HCT116 (cell line): ENCODE results near the gene CACNG3. TPM values are rescaled to one million over a fixed set of nuclear protein-coding genes. Genes with fewer than 3 reads are reported as not detected.

Experiments
- ATAC-seq: fragments of 200-7000 bp; cut with Tn5 transposase; 2 replicates; pipeline ENCODE4 v1.9.1; 2020; ENCODE audit warnings: mild to moderate bottlenecking, moderate library complexity
- BruUV-seq: library from RNA; stranded (reverse); fragments of 400-500 nt; replicated peaks from 2 replicates; lab custom pipeline; 2021; lab: Mats Ljungman, UMichigan
- CTCF ChIA-PET: fragments of 300-600 bp; sonication (Branson Sonifier 250); formaldehyde crosslinking; loops from one replicate; lab custom pipeline; 2021; ENCODE audit warnings: antibody characterized with exemption; lab: Charles Lee
- POLR2A ChIA-PET: fragments of 300-600, 350-600 bp; sonication (Branson Sonifier 250); formaldehyde crosslinking; loops from one replicate; lab custom pipeline; 2021; ENCODE audit warnings: antibody characterized with exemption; lab: Charles Lee
- RAD21 ChIA-PET, 2 experiments: fragments of 300-600 bp; sonication (Branson Sonifier 250); formaldehyde crosslinking; loops; one replicate each; lab custom pipeline; 2023; ENCODE audit warnings: low total read pairs in 2 of 2; ENCODE audit not compliant: uncharacterized antibody in 2 of 2, unreplicated experiment in 2 of 2, low non-redundant PET in 1 of 2; lab: Charles Lee
- DNase-seq: peaks from one replicate; pipeline ENCODE4 v3.0.0-alpha.2; 2010; ENCODE audit warnings: low read depth, low spot score
- H2AFZ ChIP-seq: fragments of 200-600 bp; shearing (Covaris generic), sonication (generic); 2 replicates; pipeline ENCODE4 v1.6.1; 2017; ENCODE audit warnings: low read depth, mixed run types, mixed read lengths, antibody characterized with exemption, low read length; ENCODE audit not compliant: poor library complexity, severe bottlenecking
- H3K27ac ChIP-seq: 2 replicates; pipeline ENCODE4 v1.5.1; 2012; ENCODE audit warnings: low read depth, low read length
- H3K27me3 ChIP-seq: fragments of 200-600 bp; sonication (generic); 2 replicates; pipeline ENCODE4 v1.6.1; 2016; ENCODE audit warnings: mixed run types, low read length, mixed read lengths; ENCODE audit not compliant: insufficient read depth
- H3K36me3 ChIP-seq, 2 experiments: fragments of 200-500 bp in 1 of 2; fragments of 200-600 bp in 1 of 2; sonication (Bioruptor generic) in 1 of 2; sonication (generic) in 1 of 2; 2 replicates each; pipeline versions ENCODE4 v1.5.1 to v1.6.1; 2014 to 2016; ENCODE audit warnings: low read length in 2 of 2, inconsistent platforms in 1 of 2, mixed read lengths in 1 of 2, mixed run types in 1 of 2; ENCODE audit not compliant: insufficient read depth in 2 of 2, control insufficient read depth in 1 of 2
- H3K4me1 ChIP-seq, 2 experiments: fragments of 200-600 bp in 1 of 2; sonication (generic) in 1 of 2; 2 replicates each; pipeline versions ENCODE4 v1.5.1 to v1.6.1; 2012 to 2017; ENCODE audit warnings: low read length in 2 of 2, inconsistent platforms in 1 of 2, mild to moderate bottlenecking in 1 of 2, mixed read lengths in 1 of 2, mixed run types in 1 of 2, moderate library complexity in 1 of 2; ENCODE audit not compliant: insufficient read depth in 2 of 2, control insufficient read depth in 1 of 2
- H3K4me2 ChIP-seq: fragments of 200-600 bp; sonication (generic); 2 replicates; pipeline ENCODE4 v1.6.1; 2017; ENCODE audit warnings: mixed run types, low read length, mixed read lengths
- H3K4me3 ChIP-seq, 2 experiments: fragments of 200-600 bp in 1 of 2; sonication (generic) in 1 of 2; replicated peaks in 1 of 2; 2 replicates each; pipeline ENCODE4 v1.5.1; 2011 to 2016; ENCODE audit warnings: low read length in 2 of 2, control low read depth in 1 of 2, low read depth in 1 of 2, mild to moderate bottlenecking in 1 of 2, mixed read lengths in 1 of 2, mixed run types in 1 of 2
- H3K79me2 ChIP-seq: fragments of 200-600 bp; sonication (generic); 2 replicates; pipeline ENCODE4 v1.6.1; 2017; ENCODE audit warnings: mild to moderate bottlenecking, mixed run types, low read length, moderate library complexity, mixed read lengths; ENCODE audit not compliant: insufficient read depth
- H3K9ac ChIP-seq: fragments of 200-600 bp; sonication (generic); 2 replicates; pipeline ENCODE4 v1.6.1; 2016; ENCODE audit warnings: low read length, mixed read lengths
- H3K9me2 ChIP-seq: fragments of 200-600 bp; sonication (generic), shearing (Covaris generic); 2 replicates; pipeline ENCODE4 v1.6.1; 2017; ENCODE audit warnings: mixed run types, mild to moderate bottlenecking, moderate library complexity; ENCODE audit not compliant: insufficient read depth
- H3K9me3 ChIP-seq, 2 experiments: fragments of 200-500 bp in 1 of 2; fragments of 200-600 bp in 1 of 2; sonication (Bioruptor generic) in 1 of 2; sonication (generic) in 1 of 2; 2 replicates each; pipeline ENCODE4 v1.6.1; 2014 to 2017; ENCODE audit warnings: low read length in 2 of 2, mixed read lengths in 2 of 2, inconsistent platforms in 1 of 2, low read depth in 1 of 2, mild to moderate bottlenecking in 1 of 2, mixed run types in 1 of 2, moderate library complexity in 1 of 2; ENCODE audit not compliant: control insufficient read depth in 1 of 2, insufficient read depth in 1 of 2
- H4K20me1 ChIP-seq: fragments of 200-600 bp; sonication (generic), shearing (Covaris generic); 2 replicates; pipeline ENCODE4 v1.6.1; 2017; ENCODE audit warnings: mixed run types, mild to moderate bottlenecking, moderate library complexity; ENCODE audit not compliant: insufficient read depth
- ATF3 ChIP-seq: IDR thresholded peaks from 2 replicates; pipeline ENCODE4 v1.6.1; 2012
- CEBPB ChIP-seq: IDR thresholded peaks from 2 replicates; pipeline ENCODE4 v1.6.1; 2012; ENCODE audit warnings: low read depth
- EGR1 ChIP-seq: IDR thresholded peaks from 2 replicates; pipeline ENCODE4 v1.6.1; 2012; ENCODE audit warnings: low read depth
- ELF1 ChIP-seq: IDR thresholded peaks from 2 replicates; pipeline ENCODE4 v1.6.1; 2012; ENCODE audit warnings: low read depth, borderline replicate concordance
- EZH2 ChIP-seq: fragments of 200-600 bp; sonication (generic); IDR thresholded peaks from 2 replicates; pipeline ENCODE4 v1.6.1; 2017; ENCODE audit warnings: antibody characterized with exemption, mixed run types
- EZH2phosphoT487 ChIP-seq: fragments of 200-600 bp; IDR thresholded peaks from 2 replicates; pipeline ENCODE4 v1.6.1; 2018; ENCODE audit warnings: antibody characterized with exemption, borderline replicate concordance
- FOSL1 ChIP-seq: IDR thresholded peaks from 2 replicates; pipeline ENCODE4 v1.6.1; 2012; ENCODE audit warnings: low read depth
- JUND ChIP-seq: IDR thresholded peaks from 2 replicates; pipeline ENCODE4 v1.6.1; 2012
- MAX ChIP-seq: IDR thresholded peaks from 2 replicates; pipeline ENCODE4 v1.6.1; 2012
- POLR2A ChIP-seq: IDR thresholded peaks from 2 replicates; pipeline ENCODE4 v1.7.0; 2011; ENCODE audit warnings: borderline replicate concordance; ENCODE audit not compliant: insufficient read depth, insufficient read length; ENCODE audit errors: extremely low read depth
- POLR2AphosphoS5 ChIP-seq: IDR thresholded peaks from 2 replicates; pipeline ENCODE4 v1.6.1; 2011; ENCODE audit warnings: mild to moderate bottlenecking, low read depth, low read length, moderate library complexity
- RAD21 ChIP-seq: IDR thresholded peaks from 2 replicates; pipeline ENCODE4 v1.6.1; 2012; ENCODE audit warnings: low read depth, mild to moderate bottlenecking
- SIN3A ChIP-seq: IDR thresholded peaks from 2 replicates; pipeline ENCODE4 v1.6.1; 2012; ENCODE audit warnings: low read depth
- SP1 ChIP-seq: IDR thresholded peaks from 2 replicates; pipeline ENCODE4 v1.6.1; 2012; ENCODE audit warnings: low read depth
- SRF ChIP-seq: IDR thresholded peaks from 2 replicates; pipeline ENCODE4 v1.6.1; 2012; ENCODE audit warnings: low read depth
- YY1 ChIP-seq: IDR thresholded peaks from 2 replicates; pipeline ENCODE4 v1.6.1; 2011; ENCODE audit warnings: low read length, low read depth, moderate library complexity, mild to moderate bottlenecking; ENCODE audit not compliant: insufficient replicate concordance; ENCODE audit errors: extremely low read depth
- ZFX ChIP-seq: fragments of 450-650 bp; IDR thresholded peaks from 2 replicates; pipeline ENCODE4 v1.6.1; 2017
- intact Hi-C: fragments of 100-400 bp; cut with micrococcal nuclease; formaldehyde crosslinking; loops from 2 replicates; pipeline ENCODE4 v1.10.0; 2022
- total RNA-seq: library from RNA; stranded (reverse); gene quantifications from one replicate; pipeline ENCODE4 v1.2.1, GENCODE V29; 2021; ENCODE audit not compliant: unreplicated experiment
- TF ChIP-seq, protein P1 (sequence below): IDR thresholded peaks from 2 replicates; pipeline ENCODE4 v1.6.1; 2012; ENCODE audit warnings: low read depth
- TF ChIP-seq, protein P2 (sequence below), 3 experiments: fragments of 200-600 bp in 1 of 3; sonication (generic) in 1 of 3; IDR thresholded peaks in 2 of 3; conservative IDR thresholded peaks in 1 of 3; 2 replicates each; pipeline ENCODE4 v1.5.1; 2012 to 2017; ENCODE audit warnings: low read depth in 2 of 3, low read length in 2 of 3, antibody characterized with exemption in 1 of 3, borderline replicate concordance in 1 of 3, control low read depth in 1 of 3, mild to moderate bottlenecking in 1 of 3, mixed read lengths in 1 of 3, mixed run types in 1 of 3, moderate library complexity in 1 of 3; ENCODE audit not compliant: insufficient read depth in 1 of 3

Gene CACNG3
- total RNA-seq, 1 experiment from 2014 or later = not detected

DNA sequence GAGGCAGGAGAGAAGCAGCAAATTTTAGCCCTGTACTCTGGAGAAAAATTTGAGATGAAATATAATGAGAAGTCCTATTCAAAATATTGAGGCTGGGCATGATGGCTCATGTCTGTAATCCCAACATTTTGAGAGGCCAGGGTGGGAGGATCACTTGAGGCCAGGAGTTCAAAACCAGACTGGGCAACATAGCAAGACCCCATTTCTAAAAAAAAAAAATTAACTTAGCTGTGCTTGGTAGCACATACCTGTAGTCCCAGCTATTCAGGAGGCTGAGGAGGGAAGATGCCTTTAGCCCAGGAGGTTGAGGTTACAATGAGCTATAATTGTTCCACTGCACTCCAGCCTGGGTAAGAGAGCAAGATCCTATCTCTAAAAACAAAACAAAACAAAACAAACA lies 103.4 kb downstream of the CACNG3 start:
- BruUV-seq = no TSS peak
- Histone ChIP-seq H3K9me2 (no peaks in the 10 kb centered on the region), H3K79me2 (no peaks in the 10 kb centered on the region), H2AFZ (no peak overlapping the region), H3K4me1 (no peaks in the 10 kb centered on the region), H3K9me3 (no peaks in the 10 kb centered on the region), H3K36me3 (no peaks in the 10 kb centered on the region), H3K9ac (no peak overlapping the region), H3K4me2 (no peak overlapping the region), H4K20me1 (no peaks in the 10 kb centered on the region), H3K27me3 (peaks cover 30% of the 10 kb centered on the region), H3K27ac (no peak overlapping the region), H3K4me3 (no peak overlapping the region)
- intact Hi-C loops = no loop called here
- ChIA-PET CTCF (no interaction called here), RAD21 (no interaction called here), POLR2A (no interaction called here)
- DNase-seq = no peak
- TF ChIP-seq SRF = no peak
- TF ChIP-seq, protein P1, sequence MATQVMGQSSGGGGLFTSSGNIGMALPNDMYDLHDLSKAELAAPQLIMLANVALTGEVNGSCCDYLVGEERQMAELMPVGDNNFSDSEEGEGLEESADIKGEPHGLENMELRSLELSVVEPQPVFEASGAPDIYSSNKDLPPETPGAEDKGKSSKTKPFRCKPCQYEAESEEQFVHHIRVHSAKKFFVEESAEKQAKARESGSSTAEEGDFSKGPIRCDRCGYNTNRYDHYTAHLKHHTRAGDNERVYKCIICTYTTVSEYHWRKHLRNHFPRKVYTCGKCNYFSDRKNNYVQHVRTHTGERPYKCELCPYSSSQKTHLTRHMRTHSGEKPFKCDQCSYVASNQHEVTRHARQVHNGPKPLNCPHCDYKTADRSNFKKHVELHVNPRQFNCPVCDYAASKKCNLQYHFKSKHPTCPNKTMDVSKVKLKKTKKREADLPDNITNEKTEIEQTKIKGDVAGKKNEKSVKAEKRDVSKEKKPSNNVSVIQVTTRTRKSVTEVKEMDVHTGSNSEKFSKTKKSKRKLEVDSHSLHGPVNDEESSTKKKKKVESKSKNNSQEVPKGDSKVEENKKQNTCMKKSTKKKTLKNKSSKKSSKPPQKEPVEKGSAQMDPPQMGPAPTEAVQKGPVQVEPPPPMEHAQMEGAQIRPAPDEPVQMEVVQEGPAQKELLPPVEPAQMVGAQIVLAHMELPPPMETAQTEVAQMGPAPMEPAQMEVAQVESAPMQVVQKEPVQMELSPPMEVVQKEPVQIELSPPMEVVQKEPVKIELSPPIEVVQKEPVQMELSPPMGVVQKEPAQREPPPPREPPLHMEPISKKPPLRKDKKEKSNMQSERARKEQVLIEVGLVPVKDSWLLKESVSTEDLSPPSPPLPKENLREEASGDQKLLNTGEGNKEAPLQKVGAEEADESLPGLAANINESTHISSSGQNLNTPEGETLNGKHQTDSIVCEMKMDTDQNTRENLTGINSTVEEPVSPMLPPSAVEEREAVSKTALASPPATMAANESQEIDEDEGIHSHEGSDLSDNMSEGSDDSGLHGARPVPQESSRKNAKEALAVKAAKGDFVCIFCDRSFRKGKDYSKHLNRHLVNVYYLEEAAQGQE = no peak
- TF ChIP-seq ELF1 = no peak
- TF ChIP-seq POLR2A = no peak
- no peak for TF ChIP-seq JUND
- TF ChIP-seq EGR1 = no peak
- TF ChIP-seq SP1 = no peak
- no peak for TF ChIP-seq FOSL1
- no peak for TF ChIP-seq SIN3A
- no peak for TF ChIP-seq YY1
- TF ChIP-seq RAD21 = no peak
- TF ChIP-seq EZH2phosphoT487 = no peak
- no peak for TF ChIP-seq MAX
- no peak for TF ChIP-seq POLR2AphosphoS5
- no peak for TF ChIP-seq EZH2
- no peak for TF ChIP-seq ATF3
- TF ChIP-seq CEBPB = no peak
- TF ChIP-seq, protein P2, sequence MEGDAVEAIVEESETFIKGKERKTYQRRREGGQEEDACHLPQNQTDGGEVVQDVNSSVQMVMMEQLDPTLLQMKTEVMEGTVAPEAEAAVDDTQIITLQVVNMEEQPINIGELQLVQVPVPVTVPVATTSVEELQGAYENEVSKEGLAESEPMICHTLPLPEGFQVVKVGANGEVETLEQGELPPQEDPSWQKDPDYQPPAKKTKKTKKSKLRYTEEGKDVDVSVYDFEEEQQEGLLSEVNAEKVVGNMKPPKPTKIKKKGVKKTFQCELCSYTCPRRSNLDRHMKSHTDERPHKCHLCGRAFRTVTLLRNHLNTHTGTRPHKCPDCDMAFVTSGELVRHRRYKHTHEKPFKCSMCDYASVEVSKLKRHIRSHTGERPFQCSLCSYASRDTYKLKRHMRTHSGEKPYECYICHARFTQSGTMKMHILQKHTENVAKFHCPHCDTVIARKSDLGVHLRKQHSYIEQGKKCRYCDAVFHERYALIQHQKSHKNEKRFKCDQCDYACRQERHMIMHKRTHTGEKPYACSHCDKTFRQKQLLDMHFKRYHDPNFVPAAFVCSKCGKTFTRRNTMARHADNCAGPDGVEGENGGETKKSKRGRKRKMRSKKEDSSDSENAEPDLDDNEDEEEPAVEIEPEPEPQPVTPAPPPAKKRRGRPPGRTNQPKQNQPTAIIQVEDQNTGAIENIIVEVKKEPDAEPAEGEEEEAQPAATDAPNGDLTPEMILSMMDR (IDR thresholded peaks at IDR 0.05 in 2 of 3, conservative IDR thresholded peaks at IDR 0.05 in 1 of 3; ENCODE audit: borderline replicate concordance in 1 of 3, insufficient read depth in 1 of 3, low read depth in 2 of 3, low read length in 2 of 3) = no peak
- TF ChIP-seq ZFX = no peak
- ATAC-seq = no peak
